PFSK-1 (cell line): ENCODE data around the gene TMEM131L.

ENCODE experiments used
- POLR2AphosphoS5 ChIP-seq: IDR thresholded peaks from 2 replicates; pipeline ENCODE4 v1.6.1; 2012; ENCODE audit warnings: low read depth, mild to moderate bottlenecking, control low read depth, low read length, moderate library complexity
- REST ChIP-seq, 2 experiments: IDR thresholded peaks; 2 replicates each; pipeline versions ENCODE4 v1.6.1 to v1.8.0; 2011 to 2012; ENCODE audit warnings: low read depth in 2 of 2, low read length in 2 of 2, control low read depth in 1 of 2, inconsistent platforms in 1 of 2, mild to moderate bottlenecking in 1 of 2, moderate library complexity in 1 of 2; ENCODE audit not compliant: insufficient read depth in 1 of 2
- TAF1 ChIP-seq: IDR thresholded peaks from 2 replicates; pipeline ENCODE4 v1.6.1; 2012; ENCODE audit warnings: low read length, control low read depth, borderline replicate concordance; ENCODE audit not compliant: insufficient read depth

- TF ChIP-seq POLR2AphosphoS5 (no peak), REST (IDR thresholded peaks at IDR 0.05; ENCODE audit: insufficient read depth in 1 of 2, low read depth in 2 of 2, low read length in 2 of 2) (no peak), TAF1 (no peak)
Measured at GRCh38 chr4:153469031-153469430, 2.9 kb downstream of the TMEM131L start.
